ENCODE results near the gene METTL27.

DNA sequence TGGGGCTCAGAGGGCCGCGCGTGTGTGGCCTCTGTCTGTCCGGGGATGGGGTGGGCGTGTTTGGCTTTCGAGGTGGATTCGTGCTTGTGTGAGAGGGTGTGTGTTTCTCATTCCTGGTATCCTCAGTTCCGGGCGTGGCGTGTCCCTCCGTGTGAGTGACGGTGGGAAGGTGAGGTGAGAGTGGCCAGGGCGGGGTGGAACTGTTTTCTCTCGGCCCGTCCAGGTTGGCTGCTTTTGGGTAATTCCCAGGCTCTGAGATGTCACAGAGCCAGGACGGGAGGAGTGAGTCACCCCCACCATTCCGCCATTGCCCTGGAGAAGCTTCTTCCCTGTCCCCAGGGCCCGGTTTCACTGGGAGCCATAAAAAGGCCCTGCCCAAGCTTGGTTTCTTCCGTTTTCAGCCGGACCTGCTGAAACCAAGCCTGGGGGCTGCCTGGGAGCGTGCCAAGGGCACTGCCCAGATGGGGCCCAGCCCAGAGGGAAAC lies 32.8 kb downstream of the METTL27 start:
- TF ChIP-seq, protein P1, sequence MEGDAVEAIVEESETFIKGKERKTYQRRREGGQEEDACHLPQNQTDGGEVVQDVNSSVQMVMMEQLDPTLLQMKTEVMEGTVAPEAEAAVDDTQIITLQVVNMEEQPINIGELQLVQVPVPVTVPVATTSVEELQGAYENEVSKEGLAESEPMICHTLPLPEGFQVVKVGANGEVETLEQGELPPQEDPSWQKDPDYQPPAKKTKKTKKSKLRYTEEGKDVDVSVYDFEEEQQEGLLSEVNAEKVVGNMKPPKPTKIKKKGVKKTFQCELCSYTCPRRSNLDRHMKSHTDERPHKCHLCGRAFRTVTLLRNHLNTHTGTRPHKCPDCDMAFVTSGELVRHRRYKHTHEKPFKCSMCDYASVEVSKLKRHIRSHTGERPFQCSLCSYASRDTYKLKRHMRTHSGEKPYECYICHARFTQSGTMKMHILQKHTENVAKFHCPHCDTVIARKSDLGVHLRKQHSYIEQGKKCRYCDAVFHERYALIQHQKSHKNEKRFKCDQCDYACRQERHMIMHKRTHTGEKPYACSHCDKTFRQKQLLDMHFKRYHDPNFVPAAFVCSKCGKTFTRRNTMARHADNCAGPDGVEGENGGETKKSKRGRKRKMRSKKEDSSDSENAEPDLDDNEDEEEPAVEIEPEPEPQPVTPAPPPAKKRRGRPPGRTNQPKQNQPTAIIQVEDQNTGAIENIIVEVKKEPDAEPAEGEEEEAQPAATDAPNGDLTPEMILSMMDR (IDR thresholded peaks at IDR 0.05; ENCODE audit: insufficient read depth, low read length, poor library complexity, severe bottlenecking) = no peak
- TF ChIP-seq EZH2phosphoT487 (conservative IDR thresholded peaks at IDR 0.05; ENCODE audit: low read length) = no peak

Measured in SU-DHL-6 (cell line).